Breast epithelium (tissue), 4 donors: ENCODE results near the gene DOCK6. TPM values are rescaled to one million over a fixed set of nuclear protein-coding genes. Genes with fewer than 3 reads are reported as not detected.

Experiments used
- DNase-seq, 2 donors: peaks; one replicate each; pipeline ENCODE4 v3.0.0-alpha.2; 2019; ENCODE audit warnings: low spot score in 2 of 2
- H3K27ac ChIP-seq, 2 donors: fragments of 200-600 bp; sonication (generic) in 1 of 2; one replicate each; pipeline ENCODE4 v1.5.1; 2016 to 2019; ENCODE audit warnings: mild to moderate bottlenecking in 1 of 2
- H3K27me3 ChIP-seq, 2 donors: fragments of 200-600 bp; sonication (generic) in 1 of 2; one replicate each; pipeline versions ENCODE4 v1.5.1 to v1.6.0; 2017 to 2019; ENCODE audit warnings: control low read depth in 1 of 2, mild to moderate bottlenecking in 1 of 2
- H3K36me3 ChIP-seq: fragments of 200-600 bp; one replicate; pipeline ENCODE4 v1.5.1; 2019
- H3K4me1 ChIP-seq, 2 donors: fragments of 200-600 bp; sonication (generic); one replicate each; pipeline ENCODE4 v1.5.1; 2016 to 2019; ENCODE audit warnings: control low read depth in 1 of 2
- H3K4me3 ChIP-seq, 3 donors: fragments of 200-600 bp; sonication (generic); 1 replicate in 2 of 3; 2 replicates in 1 of 3; pipeline ENCODE4 v1.5.1; 2016 to 2019; ENCODE audit warnings: mild to moderate bottlenecking in 3 of 3, moderate library complexity in 2 of 3
- H3K9me3 ChIP-seq, 2 donors: fragments of 200-600 bp; sonication (generic) in 1 of 2; one replicate each; pipeline ENCODE4 v1.5.1; 2016 to 2019; ENCODE audit warnings: control low read depth in 1 of 2
- POLR2A ChIP-seq: fragments of 450-650 bp; IDR thresholded peaks from one replicate; pipeline ENCODE4 v1.6.1; 2016; ENCODE audit warnings: antibody characterized with exemption, mild to moderate bottlenecking, moderate library complexity
- POLR2AphosphoS5 ChIP-seq, 3 donors: sonication (generic); formaldehyde crosslinking; IDR thresholded peaks; one replicate each; pipeline ENCODE4 v1.6.1; 2017; ENCODE audit warnings: antibody characterized with exemption in 3 of 3
- intact Hi-C: fragments of 100-400 bp; cut with DNase I; formaldehyde crosslinking; loops from one replicate; pipeline ENCODE4 v1.15.1; 2023; ENCODE audit warnings: low total_unique reads
- total RNA-seq, 3 donors: library from RNA; depleted of rRNA; stranded (reverse); fragments of >200 nt; gene quantifications; one replicate each; pipeline ENCODE4 v1.1.0, GENCODE V29; 2016
- TF ChIP-seq, protein P1 (sequence below), 3 donors: fragments of 450-650 bp; IDR thresholded peaks; one replicate each; pipeline ENCODE4 v1.5.1; 2016 to 2017; ENCODE audit warnings: antibody characterized with exemption in 3 of 3, mild to moderate bottlenecking in 3 of 3, moderate library complexity in 3 of 3

DOCK6 gene
- total RNA-seq, 3 donors from 2014 or later = 20.9 to 59.3 (median 49.6) TPM

DNA sequence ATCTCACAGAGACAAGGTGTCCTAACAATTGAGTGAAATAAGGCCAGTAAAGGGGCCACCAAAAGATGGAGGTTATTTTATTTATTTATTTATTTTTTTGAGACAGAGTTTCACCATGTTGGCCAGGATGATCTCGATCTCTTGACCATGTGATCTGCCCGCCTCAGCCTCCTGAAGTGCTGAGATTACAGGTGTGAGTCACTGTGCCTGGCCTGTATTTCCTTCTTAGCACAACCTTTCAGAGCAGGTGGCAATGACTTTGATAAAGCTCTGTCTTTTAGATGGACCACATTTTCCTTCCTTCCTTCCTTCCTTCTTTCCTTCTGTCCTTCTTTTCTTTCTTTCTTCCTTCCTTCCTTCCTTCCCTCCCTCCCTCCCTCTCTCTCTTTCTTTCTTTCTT is 11.0 kb upstream of the DOCK6 start:
- H3K27ac ChIP-seq = no peak overlapping the region
- no peak for DNase-seq
- H3K27me3 ChIP-seq = no peaks in the 10 kb centered on the region
- H3K4me3 ChIP-seq = no peak overlapping the region
- intact Hi-C loops = no loop called here
- H3K36me3 ChIP-seq = no peaks in the 10 kb centered on the region
- no peak for TF ChIP-seq POLR2AphosphoS5 (IDR thresholded peaks at IDR 0.05)
- no peak for TF ChIP-seq POLR2A
- TF ChIP-seq, protein P1, sequence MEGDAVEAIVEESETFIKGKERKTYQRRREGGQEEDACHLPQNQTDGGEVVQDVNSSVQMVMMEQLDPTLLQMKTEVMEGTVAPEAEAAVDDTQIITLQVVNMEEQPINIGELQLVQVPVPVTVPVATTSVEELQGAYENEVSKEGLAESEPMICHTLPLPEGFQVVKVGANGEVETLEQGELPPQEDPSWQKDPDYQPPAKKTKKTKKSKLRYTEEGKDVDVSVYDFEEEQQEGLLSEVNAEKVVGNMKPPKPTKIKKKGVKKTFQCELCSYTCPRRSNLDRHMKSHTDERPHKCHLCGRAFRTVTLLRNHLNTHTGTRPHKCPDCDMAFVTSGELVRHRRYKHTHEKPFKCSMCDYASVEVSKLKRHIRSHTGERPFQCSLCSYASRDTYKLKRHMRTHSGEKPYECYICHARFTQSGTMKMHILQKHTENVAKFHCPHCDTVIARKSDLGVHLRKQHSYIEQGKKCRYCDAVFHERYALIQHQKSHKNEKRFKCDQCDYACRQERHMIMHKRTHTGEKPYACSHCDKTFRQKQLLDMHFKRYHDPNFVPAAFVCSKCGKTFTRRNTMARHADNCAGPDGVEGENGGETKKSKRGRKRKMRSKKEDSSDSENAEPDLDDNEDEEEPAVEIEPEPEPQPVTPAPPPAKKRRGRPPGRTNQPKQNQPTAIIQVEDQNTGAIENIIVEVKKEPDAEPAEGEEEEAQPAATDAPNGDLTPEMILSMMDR (IDR thresholded peaks at IDR 0.05) = no peak
- no peaks in the 10 kb centered on the region for H3K4me1 ChIP-seq
- H3K9me3 ChIP-seq = no peaks in the 10 kb centered on the region

- Histone ChIP-seq H3K27ac (peak overlapping the region; percentile 23 to 65), H3K4me3 (no peak overlapping the region), H3K36me3 (no peaks in the 10 kb centered on the region), H3K4me1 (no peaks in the 10 kb centered on the region), H3K9me3 (no peaks in the 10 kb centered on the region), H3K27me3 (no peaks in the 10 kb centered on the region)
- no peak for TF ChIP-seq POLR2A
- intact Hi-C loops = no loop called here
- no peak for DNase-seq
Observed at GRCh38 chr19:11269408-11269807, 7.1 kb upstream of the DOCK6 start.

DNA sequence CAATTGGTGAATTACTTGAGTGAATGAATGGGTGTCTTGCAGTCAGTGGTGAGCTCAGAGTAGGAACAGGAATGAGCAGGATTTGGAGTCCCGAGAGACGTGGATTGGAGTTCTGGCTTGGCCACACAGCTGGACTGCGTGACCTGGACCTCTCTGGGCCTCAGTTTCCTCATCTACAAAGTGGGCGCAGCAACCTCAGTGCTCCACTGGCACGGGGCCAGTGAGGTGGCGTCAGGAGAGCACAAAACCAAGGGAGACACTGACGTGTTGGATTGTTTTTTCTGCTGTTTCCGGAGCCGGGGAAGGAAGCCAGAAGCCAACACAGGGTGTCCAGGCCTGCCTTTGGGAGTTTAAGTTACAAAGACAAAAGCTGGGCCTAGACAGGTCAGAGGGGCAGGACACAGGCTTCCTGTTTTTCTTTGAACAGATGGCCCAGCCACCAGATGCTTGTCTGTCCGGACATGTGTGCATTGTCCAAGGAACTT is 6.5 kb upstream of the DOCK6 start:
- intact Hi-C loops = no loop called here
- H3K27ac ChIP-seq = peak overlapping the region; percentile 23 to 65

GRCh38 chr19:11267316-11268085 is 5.2 kb upstream of the DOCK6 start:
- Histone ChIP-seq H3K27ac (no peak overlapping the region), H3K27me3 (no peaks in the 10 kb centered on the region)
- intact Hi-C loops = no loop called here

More for the DNA sequence above, 6.5 kb upstream of the DOCK6 start:
- Histone ChIP-seq H3K4me3 (no peak overlapping the region), H3K36me3 (no peaks in the 10 kb centered on the region), H3K9me3 (no peaks in the 10 kb centered on the region), H3K4me1 (no peaks in the 10 kb centered on the region), H3K27me3 (no peaks in the 10 kb centered on the region)
- TF ChIP-seq, protein P1 (IDR thresholded peaks at IDR 0.05) = no peak
- TF ChIP-seq POLR2A = no peak
- TF ChIP-seq POLR2AphosphoS5 (IDR thresholded peaks at IDR 0.05) = peak; percentile 30 to 81 (median 46)
- DNase-seq = peak in 1 of 2 donors; percentile 60

GRCh38 chr19:11265785-11266236 is 3.5 kb upstream of the DOCK6 start:
- no peaks in the 10 kb centered on the region for H3K27me3 ChIP-seq
- intact Hi-C loops = no loop called here
- H3K4me3 ChIP-seq = no peak overlapping the region
- no peaks in the 10 kb centered on the region for H3K36me3 ChIP-seq
- H3K27ac ChIP-seq = peak overlapping the region in 1 of 2 donors; percentile 71
- TF ChIP-seq, protein P1 (IDR thresholded peaks at IDR 0.05) = no peak
- TF ChIP-seq POLR2A = no peak
- TF ChIP-seq POLR2AphosphoS5 (IDR thresholded peaks at IDR 0.05) = no peak
- no peak for DNase-seq
- H3K9me3 ChIP-seq = no peaks in the 10 kb centered on the region
- peaks cover 0 to 5% of the 10 kb centered on the region in 2 donors for H3K4me1 ChIP-seq

More at GRCh38 chr19:11267316-11268085, 5.2 kb upstream of the DOCK6 start:
- TF ChIP-seq POLR2A = no peak
- TF ChIP-seq, protein P1 (IDR thresholded peaks at IDR 0.05) = no peak
- no peak for TF ChIP-seq POLR2AphosphoS5 (IDR thresholded peaks at IDR 0.05)
- H3K36me3 ChIP-seq = no peaks in the 10 kb centered on the region
- no peak for DNase-seq
- H3K4me1 ChIP-seq = peaks cover 0 to 5% of the 10 kb centered on the region in 2 donors
- no peak overlapping the region for H3K4me3 ChIP-seq
- no peaks in the 10 kb centered on the region for H3K9me3 ChIP-seq
